HK-2 (cell line): Measurements from ENCODE around the gene GREB1.

Source experiments
- DNase-seq: peaks from one replicate; pipeline ENCODE4 v3.0.0-alpha.2; 2018; ENCODE audit not compliant: unreplicated experiment

Gene GREB1

GRCh38 chr2:11683966-11684365, 150.1 kb downstream of the GREB1 start:
- DNase-seq = no peak

DNA sequence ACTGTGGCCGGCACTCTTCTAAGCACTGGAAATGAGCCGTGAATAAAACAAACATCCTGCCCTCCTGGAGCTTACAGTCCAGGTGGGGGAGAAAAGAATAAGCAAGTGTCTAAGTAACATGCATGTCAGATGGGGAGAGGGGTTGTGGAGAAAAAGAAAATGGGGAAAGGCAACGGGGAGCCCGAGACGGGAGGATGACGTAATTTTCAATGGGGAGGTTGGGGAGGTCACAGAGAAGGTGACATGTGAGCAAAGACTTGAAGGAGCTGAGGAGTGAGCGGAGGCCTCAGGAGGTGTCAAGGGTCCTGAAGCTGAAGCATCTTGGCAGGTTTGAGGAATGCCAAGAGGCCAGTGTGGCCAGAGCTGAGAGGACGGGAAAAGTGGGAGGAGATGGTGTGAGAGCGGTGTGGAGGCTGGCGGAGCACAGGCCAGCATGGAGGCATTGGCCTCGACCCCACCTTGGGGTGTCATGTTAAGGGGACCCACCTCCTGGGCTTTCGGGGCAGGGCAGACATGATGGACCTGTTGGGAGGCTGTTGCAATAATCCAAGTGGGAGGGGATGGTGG, 151.1 kb downstream of the GREB1 start:
- no peak for DNase-seq

- no peak for DNase-seq
Measured at GRCh38 chr2:11685906-11686470, 152.1 kb downstream of the GREB1 start.

GRCh38 chr2:11687736-11688135, 153.9 kb downstream of the GREB1 start:
- DNase-seq = no peak

- DNase-seq = peak; percentile 82
Measured at GRCh38 chr2:11688222-11689069, 154.6 kb downstream of the GREB1 start.

DNA sequence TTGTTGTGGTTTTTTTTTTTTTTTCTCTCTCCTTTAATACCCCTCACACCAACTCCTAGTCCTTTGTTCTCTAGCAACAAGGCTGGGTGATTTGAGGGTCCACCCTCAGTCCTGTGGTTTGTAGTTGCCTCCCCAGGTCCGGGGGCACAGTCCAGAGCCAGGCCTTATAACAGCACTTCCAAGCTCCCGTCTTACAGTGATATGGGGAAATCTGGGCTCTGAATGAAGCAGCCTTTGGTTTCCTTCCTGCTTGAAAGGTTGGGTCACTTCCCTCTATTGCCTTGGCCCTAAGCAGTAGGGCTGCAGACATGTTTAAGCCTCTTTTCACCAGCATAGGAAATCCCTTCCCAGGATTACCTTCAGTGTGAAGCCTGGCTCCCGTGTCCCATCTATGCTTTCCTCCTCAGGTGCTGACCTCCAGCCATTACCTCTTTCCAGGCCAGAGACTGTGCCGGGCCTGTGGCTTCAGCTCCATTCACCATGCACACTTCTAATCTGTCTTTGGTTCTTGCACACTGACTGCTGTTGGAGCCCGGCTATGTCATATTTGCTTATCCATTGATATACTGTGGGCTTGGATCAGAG, 157.3 kb downstream of the GREB1 start:
- no peak for DNase-seq
